GM12878 (cell line): ENCODE results near the gene IFITM5. TPM values are rescaled to one million over a fixed set of nuclear protein-coding genes. Genes with fewer than 3 reads are reported as not detected.
"Not testable (repeated sequence)": the region's sequence is repeated elsewhere in the genome, so short reads cannot be mapped to it uniquely, and the experiment has no call there.

Experiments
- ATAC-seq: fragments of 200-7000 bp; cut with Tn5 transposase; 3 replicates; pipeline ENCODE4 v1.9.1; 2020; ENCODE audit warnings: mild to moderate bottlenecking, moderate library complexity
- BruUV-seq: library from RNA; stranded (reverse); fragments of 400-500 nt; replicated peaks from 2 replicates; lab custom pipeline; 2021; lab: Mats Ljungman, UMichigan
- CTCF ChIA-PET: fragments of 300-600 bp; sonication (Branson Sonifier 250); formaldehyde crosslinking; extraction: SDS; loops from one replicate; lab custom pipeline; 2021; ENCODE audit warnings: inconsistent platforms; lab: Yijun Ruan, JAX
- POLR2A ChIA-PET: fragments of 350-600 bp; formaldehyde crosslinking; extraction: SDS; loops from one replicate; lab custom pipeline; 2021; ENCODE audit warnings: inconsistent platforms; lab: Charles Lee
- RAD21 ChIA-PET: fragments of 300-600 bp; sonication (Branson Sonifier 250); formaldehyde crosslinking; loops from one replicate; lab custom pipeline; 2023; ENCODE audit warnings: antibody characterized with exemption; ENCODE audit not compliant: unreplicated experiment; lab: Charles Lee
- SMC1A ChIA-PET: fragments of 300-600 bp; sonication (Branson Sonifier 250); formaldehyde crosslinking; loops from one replicate; lab custom pipeline; 2023; ENCODE audit not compliant: unreplicated experiment, uncharacterized antibody; lab: Charles Lee
- DNase-seq: peaks from one replicate; pipeline ENCODE4 v3.0.0-alpha.2; 2011; ENCODE audit warnings: low read depth, low spot score
- FAIRE-seq: peaks from 3 replicates; lab custom pipeline; 2011; peaks lifted over from hg19 to GRCh38; lab: Jason Lieb, UNC
- H2AFZ ChIP-seq: 2 replicates; pipeline ENCODE4 v1.6.0; 2011; ENCODE audit warnings: low read depth, low read length, control low read depth; ENCODE audit not compliant: control insufficient read depth
- H3K27ac ChIP-seq: 2 replicates; pipeline ENCODE4 v1.5.1; 2011; ENCODE audit warnings: control low read depth; ENCODE audit not compliant: control insufficient read depth, insufficient read depth
- H3K27me3 ChIP-seq, 2 experiments: replicated peaks in 1 of 2; 2 replicates each; pipeline versions ENCODE4 v1.6.0 to v1.6.1; 2011; ENCODE audit warnings: low read length in 1 of 2; ENCODE audit not compliant: control insufficient read depth in 2 of 2, insufficient read depth in 2 of 2
- H3K36me3 ChIP-seq, 2 experiments: 2 replicates each; pipeline ENCODE4 v1.5.1; 2011; ENCODE audit warnings: low read length in 1 of 2; ENCODE audit not compliant: control insufficient read depth in 2 of 2, insufficient read depth in 2 of 2
- H3K4me1 ChIP-seq: 2 replicates; pipeline ENCODE4 v1.6.1; 2011; ENCODE audit warnings: mild to moderate bottlenecking, low read length, moderate library complexity, mixed read lengths; ENCODE audit not compliant: control insufficient read depth, insufficient read depth
- H3K4me2 ChIP-seq: 2 replicates; pipeline ENCODE4 v1.6.0; 2011; ENCODE audit warnings: control low read depth; ENCODE audit not compliant: control insufficient read depth, insufficient read depth
- H3K4me3 ChIP-seq: fragments of 200-600 bp; sonication (generic); 2 replicates; pipeline ENCODE4 v1.5.1; 2016
- H3K79me2 ChIP-seq: 2 replicates; pipeline ENCODE4 v1.6.0; 2011; ENCODE audit warnings: low read length; ENCODE audit not compliant: control insufficient read depth, insufficient read depth
- H3K9ac ChIP-seq: 2 replicates; pipeline ENCODE4 v1.8.0; 2011; ENCODE audit warnings: low read length, control low read depth, mixed read lengths; ENCODE audit not compliant: control insufficient read depth, insufficient read depth
- H3K9me3 ChIP-seq: replicated peaks from 3 replicates; pipeline ENCODE4 v1.5.1; 2011; ENCODE audit warnings: mild to moderate bottlenecking, low read length; ENCODE audit not compliant: control insufficient read depth, insufficient read depth
- H4K20me1 ChIP-seq: 2 replicates; pipeline ENCODE4 v1.6.0; 2011; ENCODE audit not compliant: control insufficient read depth, insufficient read depth
- BACH1 ChIP-seq: fragments of 450-650 bp; IDR thresholded peaks from 2 replicates; pipeline ENCODE4 v1.6.1; 2017; ENCODE audit warnings: mild to moderate bottlenecking, borderline replicate concordance
- CHD2 ChIP-seq: IDR thresholded peaks from 2 replicates; pipeline ENCODE4 v1.6.1; 2011; ENCODE audit warnings: low read depth, low read length, improper control_type of control experiment, borderline replicate concordance
- DPF2 ChIP-seq: fragments of 450-650 bp; IDR thresholded peaks from 2 replicates; pipeline ENCODE4 v1.6.1; 2017; ENCODE audit warnings: mild to moderate bottlenecking
- GABPA ChIP-seq: IDR thresholded peaks from 2 replicates; pipeline ENCODE4 v1.6.1; 2014; ENCODE audit warnings: antibody characterized with exemption, low read depth, mild to moderate bottlenecking, inconsistent platforms
- HCFC1 ChIP-seq: fragments of 150-350 bp; IDR thresholded peaks from 2 replicates; pipeline ENCODE4 v1.6.1; 2014; ENCODE audit warnings: low read length
- IKZF2 ChIP-seq, 2 experiments: fragments of 450-650 bp; IDR thresholded peaks; 2 replicates each; pipeline ENCODE4 v1.6.1; 2017; ENCODE audit warnings: mild to moderate bottlenecking in 2 of 2, moderate library complexity in 2 of 2
- IRF4 ChIP-seq: IDR thresholded peaks from 2 replicates; pipeline ENCODE4 v1.6.1; 2011; ENCODE audit warnings: low read depth, low read length
- LARP7 ChIP-seq: fragments of 450-650 bp; IDR thresholded peaks from 2 replicates; pipeline ENCODE4 v1.6.1; 2017; ENCODE audit warnings: mild to moderate bottlenecking
- MEF2B ChIP-seq: fragments of 450-650 bp; IDR thresholded peaks from 2 replicates; pipeline ENCODE4 v1.6.1; 2018; ENCODE audit warnings: mild to moderate bottlenecking, moderate library complexity; ENCODE audit not compliant: partially characterized antibody, poor library complexity, severe bottlenecking
- MTA2 ChIP-seq: fragments of 450-650 bp; IDR thresholded peaks from 2 replicates; pipeline ENCODE4 v1.6.1; 2016; ENCODE audit warnings: low read depth, mild to moderate bottlenecking, moderate library complexity
- MXI1 ChIP-seq: fragments of 150-350 bp; IDR thresholded peaks from 2 replicates; pipeline ENCODE4 v1.6.1; 2011; ENCODE audit warnings: low read depth, mild to moderate bottlenecking, inconsistent platforms, low read length, improper control_type of control experiment
- MYC ChIP-seq: IDR thresholded peaks from 2 replicates; pipeline ENCODE4 v1.6.1; 2011; ENCODE audit warnings: mild to moderate bottlenecking, low read length, moderate library complexity, inconsistent platforms; ENCODE audit not compliant: insufficient read depth, insufficient replicate concordance, insufficient read length, severe bottlenecking
- POLR2A ChIP-seq: IDR thresholded peaks from 2 replicates; pipeline ENCODE4 v1.6.1; 2011; ENCODE audit warnings: low read depth, mild to moderate bottlenecking, low read length
- RAD21 ChIP-seq: IDR thresholded peaks from 2 replicates; pipeline ENCODE4 v1.6.1; 2011; ENCODE audit warnings: mild to moderate bottlenecking, low read depth, low read length, moderate library complexity; ENCODE audit not compliant: insufficient read depth
- SRF ChIP-seq, 2 experiments: IDR thresholded peaks; 2 replicates each; pipeline ENCODE4 v1.6.1; 2011; ENCODE audit warnings: low read depth in 2 of 2, low read length in 2 of 2, mild to moderate bottlenecking in 1 of 2, moderate library complexity in 1 of 2
- TCF12 ChIP-seq: IDR thresholded peaks from 2 replicates; pipeline ENCODE4 v1.6.1; 2011; ENCODE audit warnings: low read depth, mild to moderate bottlenecking, low read length
- ZBTB11 ChIP-seq: fragments of 450-650 bp; formaldehyde crosslinking; IDR thresholded peaks from 2 replicates; pipeline ENCODE4 v1.5.0; 2022; ENCODE audit warnings: mild to moderate bottlenecking, missing genetic modification characterization
- WGBS: methylation state at CpG from one replicate; pipeline ENCODE4 v1.1.6; 2016; ENCODE audit warnings: low lambda C conversion rate; ENCODE audit not compliant: insufficient replicate concordance, insufficient coverage; ENCODE audit errors: missing lambda C conversion rate; 5-methylcytosine and 5-hydroxymethylcytosine counted together
- in situ Hi-C: fragments of 300-500 bp; cut with MboI; formaldehyde crosslinking; loops from 9 replicates; pipeline ENCODE4 v1.14.3; 2018; ENCODE audit warnings: mixed read lengths
- intact Hi-C: fragments of 100-400 bp; cut with micrococcal nuclease; formaldehyde crosslinking; loops from one replicate; pipeline ENCODE4 v1.14.2; 2022; ENCODE audit not compliant: unreplicated experiment
- polyA plus RNA-seq, 11 experiments: library from polyadenylated mRNA; depleted of rRNA in 4 of 11; unstranded in 6 of 11; stranded (reverse) in 5 of 11; fragments of >200 nt; fragmentation: Nextera tagmentation in 4 of 11; fragmentation: Illumina TruSeq in 1 of 11; extraction: Ambion mirVana in 4 of 11; extraction: Trizol in 1 of 11; gene quantifications; 1 replicate in 1 of 11; 2 replicates in 10 of 11; pipeline versions ENCODE4 v1.2.1 to v1.2.3, GENCODE V29; 2011 to 2016; ENCODE audit warnings: inconsistent platforms in 2 of 11, missing spikeins in 2 of 11, low read depth in 1 of 11
- total RNA-seq, 4 experiments: library from RNA; depleted of rRNA in 3 of 4; stranded (reverse); fragments of >200 nt in 3 of 4; fragmentation: Illumina TruSeq in 1 of 4; extraction: Trizol in 1 of 4; gene quantifications; 2 replicates each; pipeline versions ENCODE4 v1.2.1 to v1.2.3, GENCODE V29; 2013 to 2021
- TF ChIP-seq, protein P1 (sequence below): fragments of 450-650 bp; IDR thresholded peaks from 2 replicates; pipeline ENCODE4 v1.6.1; 2016; ENCODE audit warnings: mild to moderate bottlenecking

IFITM5 gene
- total and polyA plus RNA-seq, 10 of the 15 experiments (the other 5 are each of a cell fraction or from before 2014, with no cell fraction given): not detected

- ATAC-seq (peak; percentile 54), FAIRE-seq (peak; percentile 62)
- H3K9me3 ChIP-seq, H4K20me1 ChIP-seq, DNase-seq, H3K27me3 ChIP-seq, in situ Hi-C loops, H3K36me3 ChIP-seq, BruUV-seq: not testable (repeated sequence)
- peak within 1 kb of the TSS; percentile 84 for H3K9ac ChIP-seq
- POLR2A ChIA-PET: interaction anchor here (0.6 to 2.1 kb wide), 10 partner anchors 19 to 308 kb away, joined by 3 to 20 read pairs (median 4); partner anchors contain the start of gene IRF7
- H2AFZ ChIP-seq: peak within 1 kb of the TSS; percentile 79
- CTCF ChIA-PET: interaction anchor here (1.0 to 4.5 kb wide), 10 partner anchors 9 to 73 kb away, joined by 3 to 33 read pairs (median 14); no protein-coding TSS in a partner anchor
- SMC1A ChIA-PET: interaction anchor here (0.6 to 3.3 kb wide), 3 partner anchors 47 to 71 kb away, joined by 3 to 20 read pairs (median 6); partner anchors contain the start of gene PSMD13
- 29% methylated on average over 28 of the region's 28 CpGs for WGBS
- peak within 1 kb of the TSS; percentile 86 for H3K27ac ChIP-seq
- RAD21 ChIA-PET: interaction anchor here (0.7 to 1.5 kb wide), 4 partner anchors 10 to 101 kb away, joined by 3 to 6 read pairs (median 5); partner anchors contain the start of genes BET1L and RIC8A
- intact Hi-C loops: loop anchor here (2.0 to 10.0 kb wide), 3 partner anchors 101 to 211 kb away; partner anchors contain the start of genes ANO9, BET1L and RIC8A
- peaks cover 37% of the 10 kb centered on the region for H3K79me2 ChIP-seq
- H3K4me2 ChIP-seq: peak within 1 kb of the TSS; percentile 87
- peak within 1 kb of the TSS; percentile 85 for H3K4me3 ChIP-seq
- peaks cover 25% of the 10 kb centered on the region for H3K4me1 ChIP-seq
- TF ChIP-seq, protein P1, sequence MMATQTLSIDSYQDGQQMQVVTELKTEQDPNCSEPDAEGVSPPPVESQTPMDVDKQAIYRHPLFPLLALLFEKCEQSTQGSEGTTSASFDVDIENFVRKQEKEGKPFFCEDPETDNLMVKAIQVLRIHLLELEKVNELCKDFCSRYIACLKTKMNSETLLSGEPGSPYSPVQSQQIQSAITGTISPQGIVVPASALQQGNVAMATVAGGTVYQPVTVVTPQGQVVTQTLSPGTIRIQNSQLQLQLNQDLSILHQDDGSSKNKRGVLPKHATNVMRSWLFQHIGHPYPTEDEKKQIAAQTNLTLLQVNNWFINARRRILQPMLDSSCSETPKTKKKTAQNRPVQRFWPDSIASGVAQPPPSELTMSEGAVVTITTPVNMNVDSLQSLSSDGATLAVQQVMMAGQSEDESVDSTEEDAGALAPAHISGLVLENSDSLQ: 0 out of 2 replicates have a peak, but pooled peaks have one; percentile 14
- TF ChIP-seq TCF12 (peak; percentile 48; the same call in 1 of the 2 replicates), MTA2 (peak; percentile 66), MYC (peak; percentile 59), IKZF2 (IDR thresholded peaks at IDR 0.05) (peak; percentile 33 to 59; a peak in 2 of 4 replicates), MEF2B (peak; percentile 20), LARP7 (0 out of 2 replicates have a peak, but pooled peaks have one; percentile 29), POLR2A (peak; percentile 77), BACH1 (0 out of 2 replicates have a peak, but pooled peaks have one; percentile 42), RAD21 (0 out of 2 replicates have a peak, but pooled peaks have one; percentile 4), GABPA (peak; percentile 65; the same call in 1 of the 2 replicates), MXI1 (peak; percentile 49; the same call in 1 of the 2 replicates), SRF (IDR thresholded peaks at IDR 0.05; ENCODE audit: low read depth in 2 of 2, low read length in 2 of 2) (0 out of 4 replicates have a peak, but pooled peaks of 1 of the 2 experiments have one; percentile 3), IRF4 (0 out of 2 replicates have a peak, but pooled peaks have one; percentile 21), CHD2 (peak; percentile 70), ZBTB11 (CRISPR knock-in tag) (peak; percentile 25; the same call in 1 of the 2 replicates), DPF2 (peak; percentile 35; the same call in 1 of the 2 replicates), HCFC1 (0 out of 2 replicates have a peak, but pooled peaks have one; percentile 16)
These were observed 8.7 kb upstream of the IFITM5 start, which contains the start of gene IFITM2 for GRCh38 chr11:307766-308708. IFITM2 (plus strand) TSS chr11:307816; CDS start chr11:308193, 377 bp downstream.
